RKO (cell line): ENCODE measurements around the gene NKAPD1.
"Not testable (repeated sequence)": the region's sequence is repeated elsewhere in the genome, so short reads cannot be mapped to it uniquely, and the experiment has no call there.

ENCODE experiments used
- DNase-seq: peaks from one replicate; pipeline ENCODE4 v3.0.0-alpha.2; 2016; ENCODE audit warnings: low spot score

Gene NKAPD1

DNA sequence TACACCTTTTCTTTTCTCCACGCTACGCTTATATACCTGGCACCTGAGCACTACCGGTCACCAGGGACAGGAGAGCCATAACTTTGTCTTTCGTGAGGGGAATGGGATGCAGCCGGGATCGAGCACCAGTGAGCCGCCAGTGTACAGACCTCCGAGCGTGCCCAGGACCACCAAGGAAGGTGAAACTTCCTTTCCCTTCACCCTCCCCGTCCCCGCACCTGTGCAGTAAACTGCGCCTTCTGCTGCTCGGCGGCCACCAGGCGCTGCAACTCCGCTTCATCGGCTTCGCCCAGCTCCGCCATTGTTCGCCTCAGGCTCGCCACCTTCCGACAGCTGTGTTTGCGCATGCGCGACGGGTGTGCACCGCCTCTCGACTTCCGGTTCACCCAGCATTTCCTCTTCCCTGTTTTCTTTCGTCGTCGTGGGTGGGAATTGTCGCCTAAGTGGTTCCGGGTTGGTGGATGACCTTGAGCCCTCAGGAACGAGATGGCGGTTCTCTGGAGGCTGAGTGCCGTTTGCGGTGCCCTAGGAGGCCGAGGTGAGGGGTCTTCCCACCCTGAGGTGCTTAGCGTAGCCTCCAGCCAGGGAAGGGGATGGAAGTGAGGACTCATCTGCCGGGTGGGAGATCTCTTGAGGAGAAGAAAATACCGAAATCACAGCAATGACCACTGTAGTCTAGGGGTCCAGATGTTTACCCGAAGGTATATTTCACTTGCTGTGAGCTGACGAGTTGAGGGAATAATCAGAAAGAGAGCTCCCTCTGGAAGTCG, 12.5 kb downstream of the NKAPD1 start, which contains the start of the genes SDHD and TIMM8B:
Gene SDHD (plus strand): TSS at position 452 of the 770 bp plus-strand sequence. CDS start 35 bp downstream, at position 487.
Gene TIMM8B (minus strand): TSS at position 335 of the 770 bp plus-strand sequence. CDS start 33 bp downstream, at position 302.
- peak; percentile 98 for DNase-seq

DNA sequence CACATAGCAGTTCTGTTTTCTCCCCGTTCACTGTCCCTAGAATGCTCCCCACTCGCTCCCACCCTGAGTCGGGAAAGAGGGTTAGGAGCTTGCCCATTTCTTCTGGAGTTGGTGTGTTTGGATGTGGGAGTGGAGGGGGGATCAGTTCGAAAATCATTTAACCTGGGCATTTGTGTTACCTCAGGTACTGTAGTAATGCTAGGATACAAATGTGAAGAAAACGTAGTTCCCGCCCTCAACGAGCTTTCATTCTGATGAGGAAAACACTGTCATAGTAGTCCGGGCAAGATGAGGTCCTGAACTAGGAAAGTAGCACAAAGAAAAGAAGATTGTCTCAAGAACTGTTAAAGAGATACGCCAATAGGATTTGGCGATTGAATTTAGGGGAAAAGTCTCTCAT, 13.1 kb downstream of the NKAPD1 start:
- peak; percentile 44 for DNase-seq

DNA sequence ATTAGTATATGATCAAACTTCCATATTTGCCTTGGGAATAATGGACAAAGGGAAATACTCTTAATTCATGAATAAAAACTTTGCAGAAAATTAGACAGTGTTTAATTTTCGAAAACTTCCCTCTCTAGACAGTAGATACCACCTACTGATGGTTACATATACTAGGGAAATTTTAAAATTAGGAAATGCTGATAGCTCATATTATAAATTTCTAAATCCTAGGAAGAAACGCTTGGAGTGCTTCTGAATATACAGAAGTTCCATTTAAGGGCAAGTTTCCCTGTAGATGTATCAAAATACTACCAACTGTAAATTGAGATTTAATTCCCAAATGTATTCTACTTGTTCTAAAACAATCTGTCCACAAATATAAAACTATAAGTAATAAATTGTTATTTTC, 21.2 kb downstream of the NKAPD1 start:
- not testable (repeated sequence) for DNase-seq

DNA sequence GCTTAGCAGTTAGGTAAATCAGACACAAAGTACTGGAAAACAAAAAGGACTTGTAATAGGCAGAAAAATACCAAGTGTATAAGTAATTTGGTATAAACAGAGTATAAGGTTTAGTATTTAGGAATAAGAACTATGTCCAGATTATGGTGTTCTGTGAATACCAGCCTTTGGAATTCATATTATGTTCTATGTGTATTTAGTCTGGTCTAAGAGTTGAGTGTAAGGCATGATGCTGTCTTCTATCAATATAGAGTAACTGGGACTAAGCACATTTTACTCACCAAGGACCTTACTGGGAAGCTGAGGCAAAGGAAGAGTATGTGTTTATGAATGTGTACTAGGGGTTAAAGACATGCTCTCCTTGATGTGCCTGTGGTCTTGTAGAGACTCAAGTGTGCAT, 22.1 kb downstream of the NKAPD1 start:
- no peak for DNase-seq

DNA sequence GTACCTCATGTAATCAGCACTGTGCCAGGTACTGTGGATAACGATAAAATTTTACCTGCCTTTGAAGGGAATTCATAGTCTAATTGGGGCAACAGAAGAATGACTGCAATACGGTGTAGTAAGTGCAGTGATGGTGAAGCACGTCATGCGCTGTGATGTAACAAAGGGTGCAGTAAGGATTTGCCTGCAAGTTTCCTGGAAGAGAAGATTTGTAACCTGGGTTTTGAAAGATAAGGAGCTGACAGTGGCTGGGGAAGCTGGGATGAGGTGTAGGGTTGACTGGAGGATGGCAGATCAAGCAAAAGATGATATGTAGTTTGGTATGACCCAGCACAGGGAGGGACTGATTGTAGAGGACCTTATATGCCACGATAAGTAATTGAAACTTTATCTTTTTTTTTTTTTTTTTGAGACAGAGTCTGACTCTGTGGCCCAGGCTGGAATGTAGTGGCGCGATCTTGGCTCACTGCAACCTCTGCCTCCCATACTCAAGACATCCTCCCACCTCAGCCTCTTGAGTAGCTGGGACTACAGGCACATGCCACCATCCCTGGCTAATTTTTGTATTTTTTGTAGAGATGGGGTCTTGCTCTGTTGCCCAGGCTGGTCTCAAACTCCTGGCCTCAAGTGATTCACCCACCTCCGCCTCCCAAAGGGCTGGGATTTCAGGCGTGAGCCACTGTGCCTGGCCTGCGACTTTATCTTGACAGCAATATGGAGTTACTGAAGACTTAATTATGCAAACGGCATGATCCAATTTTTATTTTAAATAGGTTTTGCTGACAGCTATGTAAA, 23.8 kb downstream of the NKAPD1 start:
- DNase-seq = no peak

DNA sequence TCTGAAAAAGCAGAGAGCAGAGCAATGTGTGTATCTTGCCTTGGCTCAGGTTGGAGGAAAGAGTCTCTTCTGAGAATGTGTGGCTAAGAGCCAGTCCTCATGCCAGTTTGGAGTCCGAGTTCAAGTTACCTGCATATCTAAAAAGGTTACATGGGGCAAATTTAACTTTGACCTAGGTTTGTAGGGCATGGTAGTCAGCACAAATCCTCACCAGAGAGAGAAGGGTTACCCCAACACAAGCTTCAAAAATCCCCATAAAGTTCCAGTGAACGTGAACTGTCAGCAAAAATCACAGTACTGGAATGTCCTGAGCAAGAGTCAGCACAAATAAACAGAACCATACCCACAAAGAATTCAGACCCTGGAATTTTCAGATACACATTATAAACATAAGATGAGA, 26.4 kb downstream of the NKAPD1 start:
- no peak for DNase-seq

DNA sequence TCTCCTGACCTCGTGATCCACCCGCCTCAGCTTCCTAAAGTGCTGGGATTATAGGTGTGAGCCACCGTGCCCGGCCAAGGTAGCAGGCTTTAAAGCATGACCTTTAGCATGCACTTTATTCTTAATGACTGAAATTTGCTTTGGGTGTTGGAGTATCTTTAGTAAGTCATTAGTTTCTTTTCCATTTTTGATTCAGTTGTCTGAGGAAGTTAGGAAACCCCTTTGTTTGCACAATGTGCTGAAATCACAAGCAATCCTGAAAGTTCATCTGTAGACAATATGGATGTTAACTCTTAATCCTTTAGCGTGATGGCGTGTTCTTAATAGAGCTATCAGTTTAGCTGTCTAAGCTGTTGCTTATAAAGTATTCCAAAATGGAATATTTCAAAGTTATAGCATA, 29.3 kb downstream of the NKAPD1 start:
- DNase-seq = no peak

DNA sequence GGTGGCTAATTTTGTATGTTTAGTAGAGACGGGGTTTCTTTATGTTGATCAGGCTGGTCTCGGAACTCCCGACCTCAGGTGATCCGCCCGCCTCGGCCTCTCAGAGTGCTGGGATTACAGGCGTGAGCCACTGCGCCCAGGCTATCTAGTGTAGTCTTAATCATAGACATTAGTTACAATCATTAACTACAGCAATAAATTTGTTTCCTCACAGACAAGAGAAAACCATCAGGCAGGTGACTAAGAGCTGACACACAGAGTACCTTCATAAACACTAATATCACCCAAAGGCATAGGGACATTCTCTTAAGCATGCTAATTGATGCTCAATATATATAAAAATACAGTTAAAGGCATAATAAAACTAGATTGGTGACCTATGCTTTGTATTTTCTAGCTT, 32.0 kb downstream of the NKAPD1 start:
- DNase-seq = no peak

DNA sequence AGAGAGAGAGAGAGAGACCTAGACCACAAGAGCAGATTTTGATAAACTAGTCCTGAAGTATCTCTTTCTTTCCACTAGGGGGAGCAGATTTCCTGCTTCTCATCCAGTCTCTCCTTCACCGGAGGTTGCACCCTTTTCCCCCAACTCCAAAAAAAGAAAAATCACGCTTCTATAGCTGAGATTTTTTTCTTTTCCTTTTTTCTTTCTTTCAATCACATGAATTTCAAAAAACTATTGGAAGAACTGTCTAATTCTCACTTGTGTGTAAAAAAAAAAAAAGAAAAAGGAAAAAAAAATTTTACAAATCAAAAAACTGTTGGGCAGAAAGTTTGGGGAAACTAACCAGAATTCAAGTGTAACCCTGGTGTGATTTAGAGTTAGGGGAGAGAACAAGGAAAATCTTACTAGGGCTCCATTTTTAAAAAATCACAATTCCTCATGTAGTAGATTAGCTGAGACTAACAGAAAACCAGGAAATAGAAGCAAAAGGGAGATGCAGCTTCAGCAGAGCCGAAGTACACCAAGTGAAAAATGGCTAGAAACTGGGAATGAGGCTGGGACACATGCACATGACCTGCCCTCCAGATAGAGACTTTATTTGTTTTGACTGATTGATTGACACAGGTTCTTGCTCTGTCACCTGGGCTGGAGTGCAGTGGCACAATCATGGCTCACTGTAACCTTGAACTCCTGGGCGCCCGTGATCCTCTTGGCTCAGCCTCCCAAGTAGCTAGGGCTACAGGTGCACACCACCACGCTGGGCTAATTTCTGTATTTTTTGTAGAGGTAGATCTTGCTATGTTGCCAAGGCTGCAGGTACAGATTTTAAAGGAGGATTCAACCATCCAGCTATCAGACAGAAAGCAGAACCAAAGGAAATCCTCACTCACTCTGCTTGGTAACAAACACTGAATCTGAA, 39.7 kb downstream of the NKAPD1 start:
- peak; percentile 83 for DNase-seq

DNA sequence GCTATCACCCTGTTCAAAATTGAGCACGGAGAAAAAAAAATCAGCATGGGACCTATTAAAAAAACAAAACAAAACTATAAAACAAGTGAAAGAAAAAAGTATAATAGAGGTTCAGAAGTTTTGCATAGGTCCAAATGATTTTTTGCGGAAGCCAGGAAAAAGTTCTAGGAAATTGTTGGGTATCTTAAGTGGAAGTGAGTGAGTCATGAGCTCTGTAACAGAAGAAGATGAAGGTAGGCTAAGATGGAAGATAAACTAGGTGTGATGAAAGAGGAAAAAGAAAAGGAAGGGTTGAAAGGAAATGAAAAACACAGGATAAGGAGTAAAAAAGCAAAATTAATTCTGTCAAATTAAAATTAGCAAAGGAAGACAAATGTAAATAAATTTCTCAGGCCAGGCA, 40.4 kb downstream of the NKAPD1 start:
- DNase-seq = no peak

DNA sequence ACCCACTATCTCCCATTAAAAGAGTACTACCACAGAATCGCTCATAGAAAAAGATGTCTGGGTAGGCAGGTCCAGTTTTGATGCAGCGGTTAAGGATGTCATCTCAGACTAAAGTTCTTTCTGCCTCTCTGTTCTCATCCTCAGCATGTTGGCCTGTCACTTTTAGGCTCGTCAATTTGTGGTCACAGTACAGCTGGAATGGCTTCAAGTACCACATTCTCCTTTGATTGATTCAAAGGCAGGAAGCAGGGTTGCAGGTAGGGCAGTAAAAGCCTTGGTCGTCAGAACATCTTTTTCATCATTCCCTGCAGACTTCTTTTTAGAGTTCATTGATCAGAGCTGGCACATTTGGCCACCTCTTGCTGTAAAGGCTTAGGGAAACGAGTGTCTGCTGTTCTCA, 41.3 kb downstream of the NKAPD1 start:
- no peak for DNase-seq

DNA sequence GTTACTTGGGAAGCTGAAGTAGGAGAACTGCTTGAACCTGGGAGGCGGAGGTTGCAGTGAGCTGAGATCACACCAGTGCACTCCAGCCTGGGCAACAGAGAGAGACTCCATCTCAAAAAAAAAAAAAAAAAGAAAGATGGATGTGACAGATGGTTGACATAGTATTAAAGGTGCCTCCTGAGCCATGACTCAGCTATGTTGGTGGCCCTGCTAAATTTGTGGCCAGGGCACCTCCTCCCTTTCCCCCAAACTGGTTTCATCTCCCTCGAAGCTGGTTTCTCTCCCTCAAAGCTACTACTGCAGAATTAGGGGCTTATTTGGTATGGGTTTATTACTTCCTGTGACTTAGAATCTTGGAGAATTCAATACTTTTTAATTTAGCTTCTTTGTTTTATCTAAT, 44.1 kb downstream of the NKAPD1 start:
- DNase-seq = no peak

DNA sequence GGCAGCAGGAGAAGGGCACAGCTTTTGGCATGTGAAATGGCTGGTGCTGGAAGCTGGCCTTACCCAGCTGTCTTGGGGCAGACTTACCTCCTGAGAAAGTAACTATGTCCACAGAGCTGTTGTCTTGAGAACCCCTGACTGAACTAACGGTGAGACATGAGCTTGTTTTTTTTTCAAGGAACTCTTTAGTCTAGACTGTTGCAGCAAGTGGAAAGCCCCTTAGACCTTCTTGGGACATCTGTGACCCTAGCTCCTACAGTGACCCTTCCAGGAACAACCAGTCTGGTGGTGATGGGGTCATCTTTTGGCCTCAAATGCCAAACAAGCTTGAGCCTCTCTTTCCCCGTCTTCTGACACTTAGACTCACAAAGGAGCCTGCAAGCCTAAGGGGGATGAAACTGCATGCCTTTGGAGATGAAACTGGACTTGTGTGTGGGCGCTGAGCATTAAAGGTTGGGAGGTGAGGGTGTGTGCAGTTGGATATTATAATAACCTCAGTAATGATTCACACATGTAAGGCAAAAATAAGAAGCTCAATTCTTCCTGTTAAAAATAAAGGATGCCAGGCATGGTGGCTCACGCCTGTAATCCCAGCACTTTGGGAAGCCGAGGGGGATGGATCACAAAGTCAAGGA, 48.0 kb downstream of the NKAPD1 start:
- DNase-seq = no peak

DNA sequence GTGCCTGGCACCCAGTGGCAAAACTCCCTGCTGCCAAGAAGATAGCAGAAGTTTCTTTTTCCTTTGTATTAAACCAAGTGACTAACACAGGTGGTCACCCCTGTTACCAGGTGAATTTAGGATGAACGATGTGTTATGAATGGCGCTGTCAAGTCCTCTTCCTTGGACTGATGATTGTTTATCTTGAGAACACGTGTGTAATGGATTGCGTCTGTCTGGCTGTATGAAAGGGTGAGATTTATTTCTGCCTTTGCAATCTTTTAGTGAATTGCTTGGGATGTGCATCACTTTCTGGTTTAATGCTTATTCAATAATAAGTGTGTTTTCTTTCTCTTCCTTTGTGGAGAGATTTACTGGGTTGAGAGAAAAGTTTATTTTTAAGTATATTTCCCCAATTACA, 49.0 kb downstream of the NKAPD1 start:
- no peak for DNase-seq

DNA sequence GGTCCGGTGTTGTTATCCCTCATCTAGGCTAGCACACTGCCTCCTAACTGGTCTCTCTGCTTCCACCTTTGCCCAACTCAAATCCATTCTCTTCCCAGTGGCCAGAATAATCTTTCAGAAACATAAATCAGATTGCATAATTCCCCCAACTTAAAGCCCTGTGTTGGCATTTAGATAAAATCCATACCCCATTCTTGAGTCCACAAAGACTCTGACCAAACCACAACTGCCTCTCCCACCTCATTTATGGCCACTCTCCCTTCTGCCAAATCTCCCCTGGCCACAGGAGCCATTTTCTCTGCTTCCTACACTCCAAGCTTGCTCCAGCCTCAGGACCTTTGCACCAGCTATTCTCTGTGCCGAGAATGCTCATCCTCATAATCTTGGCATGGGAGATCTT, 53.0 kb downstream of the NKAPD1 start:
- no peak for DNase-seq

DNA sequence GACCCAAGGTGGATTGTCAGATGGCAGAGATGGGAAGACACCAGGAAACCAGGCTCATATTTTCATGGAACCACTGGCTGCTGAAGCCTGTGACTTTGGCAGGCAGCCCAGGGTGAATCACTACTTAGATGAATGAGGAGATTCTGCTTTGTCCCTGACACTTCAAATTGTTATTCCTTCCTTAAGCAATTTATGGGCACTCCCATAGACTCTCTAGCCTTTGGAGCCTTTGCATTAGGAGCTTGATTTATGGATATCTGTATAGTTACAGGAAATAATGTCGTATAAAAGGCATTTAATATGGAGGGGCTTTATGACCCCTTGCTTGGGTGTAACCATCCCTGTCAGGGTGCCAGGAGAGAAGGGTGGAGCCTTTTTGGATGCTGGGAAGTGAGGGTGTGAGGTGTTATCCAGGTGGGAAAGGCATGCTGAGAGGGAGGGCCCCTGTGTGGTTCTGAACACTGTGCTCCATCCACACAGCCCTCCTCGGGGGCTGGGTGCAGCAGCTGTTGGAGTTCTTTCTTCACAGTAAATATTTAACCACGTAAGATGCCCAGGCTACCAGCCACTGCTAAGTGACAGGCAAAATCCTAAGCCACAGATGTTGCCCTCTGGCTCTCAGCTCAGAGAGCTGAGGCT, 54.5 kb downstream of the NKAPD1 start:
- DNase-seq = peak; percentile 50

DNA sequence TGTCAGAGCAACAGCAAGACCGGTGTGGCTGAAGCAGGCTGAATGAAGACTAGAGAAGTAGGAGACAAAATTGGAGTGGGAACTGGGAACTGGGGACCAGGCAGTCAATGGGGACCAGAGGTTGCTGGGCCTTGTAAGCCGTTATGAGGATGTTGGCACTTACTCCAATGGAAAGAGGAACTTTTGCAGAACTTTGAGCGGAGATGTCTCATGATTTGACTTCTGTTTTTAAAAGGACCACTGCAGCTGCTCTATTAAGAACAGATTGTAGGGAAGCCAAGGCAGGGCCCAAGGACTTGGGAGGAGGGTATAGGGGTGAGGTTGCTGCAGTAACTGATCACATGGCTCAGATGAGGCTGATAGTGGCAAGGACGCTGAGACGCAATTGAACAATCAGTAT, 55.6 kb downstream of the NKAPD1 start:
- DNase-seq = no peak

DNA sequence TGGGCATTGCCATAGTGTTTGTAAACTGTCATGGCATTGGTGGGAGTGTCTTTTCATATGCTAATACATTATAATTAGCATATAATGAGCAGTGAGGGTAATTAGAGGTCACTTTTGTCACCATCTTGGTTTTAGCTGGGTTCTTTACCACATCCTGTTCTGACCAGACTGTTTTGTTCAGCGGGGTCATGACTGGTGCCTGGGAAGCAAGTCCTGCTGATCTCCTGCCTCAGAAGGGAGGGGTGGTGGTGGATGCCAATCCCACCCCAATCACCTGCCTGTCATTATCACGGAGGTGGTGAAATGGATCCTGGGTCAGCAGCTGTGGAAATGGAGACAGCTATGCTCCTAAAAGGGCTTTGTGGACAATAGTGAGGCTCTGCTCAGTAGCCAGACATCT, 58.6 kb downstream of the NKAPD1 start:
- no peak for DNase-seq

DNA sequence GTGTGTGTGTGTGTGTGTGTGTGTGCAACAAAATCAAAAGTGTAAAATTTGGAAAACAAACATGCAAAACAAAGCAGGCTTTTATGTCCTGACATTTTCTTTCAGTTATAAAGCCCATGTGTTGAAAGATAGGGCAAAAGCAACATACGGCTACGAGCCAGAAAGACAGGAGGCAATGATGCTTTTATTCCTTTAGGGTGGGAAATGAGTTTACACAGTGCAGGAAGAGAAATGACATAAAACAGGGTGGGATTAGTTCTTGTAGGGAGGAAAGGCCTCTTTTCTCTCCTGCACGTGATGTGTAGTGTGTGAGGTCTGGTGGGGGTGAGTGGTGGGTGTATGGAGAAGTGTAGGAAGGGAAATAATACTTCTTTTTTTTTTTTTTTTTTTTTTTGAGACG, 60.4 kb downstream of the NKAPD1 start:
- DNase-seq = no peak
